K562 (cell line): ENCODE results near the gene CHCHD6. TPM values are rescaled to one million over a fixed set of nuclear protein-coding genes. Genes with fewer than 3 reads are reported as not detected.

Source experiments
- ARID1B ChIP-seq: fragments of 450-650 bp; IDR thresholded peaks from 2 replicates; pipeline ENCODE4 v1.6.1; 2016; ENCODE audit warnings: antibody characterized with exemption, mild to moderate bottlenecking, inconsistent platforms
- BACH1 ChIP-seq: fragments of 200-800 bp; sonication (Bioruptor generic); IDR thresholded peaks from 2 replicates; pipeline ENCODE4 v1.6.1; 2016; ENCODE audit warnings: missing genetic modification characterization, missing compliant biosample characterization
- CHD1 ChIP-seq: fragments of 200-600 bp; sonication (generic); IDR thresholded peaks from one replicate; pipeline ENCODE4 v1.6.1; 2012; ENCODE audit warnings: mild to moderate bottlenecking, moderate library complexity, low read length, inconsistent platforms
- FOXP1 ChIP-seq: sonication (generic); formaldehyde crosslinking; IDR thresholded peaks from 2 replicates; pipeline ENCODE4 v1.8.0; 2022; ENCODE audit warnings: mild to moderate bottlenecking, missing genetic modification reagents
- HDAC1 ChIP-seq, 2 experiments: fragments of 450-650 bp; IDR thresholded peaks; 2 replicates each; pipeline ENCODE4 v1.6.1; 2016 to 2017; ENCODE audit warnings: inconsistent platforms in 1 of 2, mild to moderate bottlenecking in 1 of 2, moderate library complexity in 1 of 2
- HIVEP1 ChIP-seq: fragments of 250-450 bp; sonication (Bioruptor Pico); IDR thresholded peaks from 2 replicates; pipeline ENCODE4 v1.4.0; 2020; ENCODE audit warnings: mild to moderate bottlenecking
- KAT8 ChIP-seq: fragments of 450-650 bp; IDR thresholded peaks from 2 replicates; pipeline ENCODE4 v1.6.1; 2016; ENCODE audit warnings: low read depth, mild to moderate bottlenecking
- MEF2D ChIP-seq: conservative IDR thresholded peaks from 2 replicates; pipeline ENCODE4 v1.6.1; 2016; ENCODE audit warnings: low read depth, missing genetic modification characterization, missing compliant biosample characterization
- PML ChIP-seq: IDR thresholded peaks from 2 replicates; pipeline ENCODE4 v1.6.1; 2012; ENCODE audit warnings: low read length, inconsistent platforms
- POU5F1 ChIP-seq: fragments of 150-350 bp; IDR thresholded peaks from 2 replicates; pipeline ENCODE4 v1.6.1; 2014; ENCODE audit warnings: borderline replicate concordance, low read length, low read depth, mild to moderate bottlenecking; ENCODE audit not compliant: partially characterized antibody
- RAD51 ChIP-seq: fragments of 450-650 bp; IDR thresholded peaks from 2 replicates; pipeline ENCODE4 v1.7.1; 2016; ENCODE audit warnings: low read depth, mild to moderate bottlenecking, borderline replicate concordance
- RBM22 ChIP-seq: fragments of 200-400 bp; formaldehyde crosslinking; IDR thresholded peaks from 2 replicates; pipeline ENCODE4 v1.6.1; 2018; ENCODE audit warnings: low read length, low read depth; ENCODE audit not compliant: poor library complexity, severe bottlenecking
- SIX5 ChIP-seq, 2 experiments: IDR thresholded peaks; 2 replicates each; pipeline ENCODE4 v1.6.1; 2011; ENCODE audit warnings: low read length in 2 of 2, borderline replicate concordance in 1 of 2, low read depth in 1 of 2, mild to moderate bottlenecking in 1 of 2, moderate library complexity in 1 of 2; ENCODE audit not compliant: insufficient read depth in 1 of 2
- SNRNP70 ChIP-seq: fragments of 200-400 bp; formaldehyde crosslinking; optimal IDR thresholded peaks from 2 replicates; pipeline ENCODE3; 2017; ENCODE audit warnings: low read depth, low read length
- ZNF274 ChIP-seq: IDR thresholded peaks from 2 replicates; pipeline ENCODE4 v1.6.1; 2011; ENCODE audit warnings: low read depth, mild to moderate bottlenecking, low read length, moderate library complexity, borderline replicate concordance
- ZNF507 ChIP-seq: conservative IDR thresholded peaks from 2 replicates; pipeline ENCODE4 v1.6.1; 2017; ENCODE audit warnings: missing genetic modification characterization, missing compliant biosample characterization
- polyA plus RNA-seq, 8 experiments: library from polyadenylated mRNA; depleted of rRNA in 4 of 8; stranded (reverse) in 5 of 8; unstranded in 3 of 8; fragments of >200 nt; fragmentation: Nextera tagmentation in 2 of 8; fragmentation: Illumina TruSeq in 1 of 8; extraction: Ambion mirVana in 2 of 8; extraction: Trizol in 1 of 8; gene quantifications; 2 replicates each; pipeline versions ENCODE4 v1.2.1 to v1.2.3, GENCODE V29; 2011 to 2014; ENCODE audit warnings: inconsistent platforms in 1 of 8, missing spikeins in 1 of 8
- total RNA-seq, 7 experiments: library from RNA; depleted of rRNA in 6 of 7; stranded (reverse); fragments of >200 nt in 6 of 7; fragmentation: Illumina TruSeq in 2 of 7; extraction: Trizol in 2 of 7; gene quantifications; 2 replicates each; pipeline versions ENCODE4 v1.2.1 to v1.2.3, GENCODE V29; 2011 to 2021; ENCODE audit warnings: low replicate concordance in 1 of 7
- TF ChIP-seq, protein P1 (sequence below), 3 experiments: IDR thresholded peaks in 2 of 3; conservative IDR thresholded peaks in 1 of 3; 2 replicates each; pipeline ENCODE4 v1.5.1; 2011 to 2012; ENCODE audit warnings: low read length in 3 of 3, mild to moderate bottlenecking in 3 of 3, control low read depth in 2 of 3, improper control_type of control experiment in 1 of 3, inconsistent platforms in 1 of 3, low read depth in 1 of 3, mixed read lengths in 1 of 3, moderate library complexity in 1 of 3; ENCODE audit not compliant: insufficient read depth in 2 of 3
- TF ChIP-seq, protein P2 (sequence below): IDR thresholded peaks from 3 replicates; pipeline ENCODE4 v1.6.1; 2011; ENCODE audit warnings: borderline replicate concordance, mild to moderate bottlenecking, moderate library complexity; ENCODE audit not compliant: insufficient read length; ENCODE audit errors: extremely low read depth
- TF ChIP-seq, protein P3 (sequence below): fragments of 250-450 bp; sonication (Bioruptor Pico); IDR thresholded peaks from 2 replicates; pipeline ENCODE4 v1.5.0; 2021; ENCODE audit warnings: mild to moderate bottlenecking, moderate library complexity

The CHCHD6 gene
- total and polyA plus RNA-seq, 9 of the 15 experiments (the other 6 are each of a cell fraction or from before 2014, with no cell fraction given), result 4.6 to 18.6 (median 10.9) TPM

DNA sequence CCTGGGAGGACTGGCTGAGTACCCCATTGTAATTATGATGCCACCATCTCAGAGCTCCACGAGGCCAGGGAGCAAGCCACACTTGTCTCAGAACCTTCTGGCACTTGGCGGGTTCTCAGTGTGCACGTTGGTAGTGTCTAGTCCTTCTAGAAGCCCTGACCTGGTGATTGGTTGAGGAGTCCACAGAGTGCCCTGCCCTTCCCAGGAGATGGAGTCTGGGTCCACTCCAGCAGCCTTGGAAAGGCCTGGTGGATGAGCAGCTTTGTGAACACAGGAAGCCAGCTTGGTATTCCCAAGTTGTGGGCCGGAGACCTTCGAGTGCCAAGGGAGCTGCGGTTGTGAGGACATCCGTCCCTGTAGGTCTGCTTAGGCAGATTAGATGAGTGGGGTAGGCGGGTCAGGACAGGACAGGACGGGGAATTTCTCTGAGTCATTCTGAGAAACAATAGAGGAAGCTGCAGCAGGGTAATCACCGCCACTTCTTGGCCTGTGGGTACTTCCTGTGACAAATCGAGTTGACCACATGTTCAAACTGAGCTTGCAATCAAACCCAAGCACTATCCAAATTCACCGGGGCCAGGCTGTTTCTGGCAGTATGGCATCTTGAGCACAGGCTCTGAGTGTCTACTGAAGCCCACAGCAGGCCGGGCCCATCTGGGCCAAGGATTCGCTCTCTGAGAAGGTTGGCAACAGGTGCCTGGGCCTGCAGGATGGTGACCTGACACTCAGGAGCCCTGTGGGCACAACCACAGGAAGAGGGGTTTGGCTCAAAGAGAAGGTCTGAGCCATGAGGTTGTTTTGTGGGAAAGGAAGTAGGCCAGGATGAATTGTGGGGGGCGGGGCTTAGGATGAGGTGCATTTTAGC is 207.4 kb downstream of the CHCHD6 start (continued):
- TF ChIP-seq, protein P1, sequence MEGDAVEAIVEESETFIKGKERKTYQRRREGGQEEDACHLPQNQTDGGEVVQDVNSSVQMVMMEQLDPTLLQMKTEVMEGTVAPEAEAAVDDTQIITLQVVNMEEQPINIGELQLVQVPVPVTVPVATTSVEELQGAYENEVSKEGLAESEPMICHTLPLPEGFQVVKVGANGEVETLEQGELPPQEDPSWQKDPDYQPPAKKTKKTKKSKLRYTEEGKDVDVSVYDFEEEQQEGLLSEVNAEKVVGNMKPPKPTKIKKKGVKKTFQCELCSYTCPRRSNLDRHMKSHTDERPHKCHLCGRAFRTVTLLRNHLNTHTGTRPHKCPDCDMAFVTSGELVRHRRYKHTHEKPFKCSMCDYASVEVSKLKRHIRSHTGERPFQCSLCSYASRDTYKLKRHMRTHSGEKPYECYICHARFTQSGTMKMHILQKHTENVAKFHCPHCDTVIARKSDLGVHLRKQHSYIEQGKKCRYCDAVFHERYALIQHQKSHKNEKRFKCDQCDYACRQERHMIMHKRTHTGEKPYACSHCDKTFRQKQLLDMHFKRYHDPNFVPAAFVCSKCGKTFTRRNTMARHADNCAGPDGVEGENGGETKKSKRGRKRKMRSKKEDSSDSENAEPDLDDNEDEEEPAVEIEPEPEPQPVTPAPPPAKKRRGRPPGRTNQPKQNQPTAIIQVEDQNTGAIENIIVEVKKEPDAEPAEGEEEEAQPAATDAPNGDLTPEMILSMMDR (IDR thresholded peaks at IDR 0.05 in 2 of 3, conservative IDR thresholded peaks at IDR 0.05 in 1 of 3; ENCODE audit: insufficient read depth in 2 of 3, low read depth in 1 of 3, low read length in 3 of 3), result no peak
- TF ChIP-seq CHD1 (no peak), RAD51 (no peak), SIX5 (IDR thresholded peaks at IDR 0.05; ENCODE audit: borderline replicate concordance in 1 of 2, insufficient read depth in 1 of 2, low read depth in 1 of 2, low read length in 2 of 2) (no peak), BACH1 (tag) (peak; percentile 85), RBM22 (no peak), SNRNP70 (no peak), PML (peak; percentile 87), ARID1B (peak; percentile 98), POU5F1 (no peak), HDAC1 (IDR thresholded peaks at IDR 0.05) (peak in 1 of 2 experiments; percentile 86; a peak in 2 of 4 replicates), KAT8 (no peak), ZNF507 (no peak), HIVEP1 (no peak), MEF2D (tag) (no peak; the same call in 1 of the 2 replicates), ZNF274 (no peak; the same call in 1 of the 2 replicates), FOXP1 (CRISPR knock-in tag) (peak; percentile 56; the same call in 1 of the 2 replicates)
- TF ChIP-seq, protein P2, sequence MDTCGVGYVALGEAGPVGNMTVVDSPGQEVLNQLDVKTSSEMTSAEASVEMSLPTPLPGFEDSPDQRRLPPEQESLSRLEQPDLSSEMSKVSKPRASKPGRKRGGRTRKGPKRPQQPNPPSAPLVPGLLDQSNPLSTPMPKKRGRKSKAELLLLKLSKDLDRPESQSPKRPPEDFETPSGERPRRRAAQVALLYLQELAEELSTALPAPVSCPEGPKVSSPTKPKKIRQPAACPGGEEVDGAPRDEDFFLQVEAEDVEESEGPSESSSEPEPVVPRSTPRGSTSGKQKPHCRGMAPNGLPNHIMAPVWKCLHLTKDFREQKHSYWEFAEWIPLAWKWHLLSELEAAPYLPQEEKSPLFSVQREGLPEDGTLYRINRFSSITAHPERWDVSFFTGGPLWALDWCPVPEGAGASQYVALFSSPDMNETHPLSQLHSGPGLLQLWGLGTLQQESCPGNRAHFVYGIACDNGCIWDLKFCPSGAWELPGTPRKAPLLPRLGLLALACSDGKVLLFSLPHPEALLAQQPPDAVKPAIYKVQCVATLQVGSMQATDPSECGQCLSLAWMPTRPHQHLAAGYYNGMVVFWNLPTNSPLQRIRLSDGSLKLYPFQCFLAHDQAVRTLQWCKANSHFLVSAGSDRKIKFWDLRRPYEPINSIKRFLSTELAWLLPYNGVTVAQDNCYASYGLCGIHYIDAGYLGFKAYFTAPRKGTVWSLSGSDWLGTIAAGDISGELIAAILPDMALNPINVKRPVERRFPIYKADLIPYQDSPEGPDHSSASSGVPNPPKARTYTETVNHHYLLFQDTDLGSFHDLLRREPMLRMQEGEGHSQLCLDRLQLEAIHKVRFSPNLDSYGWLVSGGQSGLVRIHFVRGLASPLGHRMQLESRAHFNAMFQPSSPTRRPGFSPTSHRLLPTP, result no peak
- TF ChIP-seq, protein P3, sequence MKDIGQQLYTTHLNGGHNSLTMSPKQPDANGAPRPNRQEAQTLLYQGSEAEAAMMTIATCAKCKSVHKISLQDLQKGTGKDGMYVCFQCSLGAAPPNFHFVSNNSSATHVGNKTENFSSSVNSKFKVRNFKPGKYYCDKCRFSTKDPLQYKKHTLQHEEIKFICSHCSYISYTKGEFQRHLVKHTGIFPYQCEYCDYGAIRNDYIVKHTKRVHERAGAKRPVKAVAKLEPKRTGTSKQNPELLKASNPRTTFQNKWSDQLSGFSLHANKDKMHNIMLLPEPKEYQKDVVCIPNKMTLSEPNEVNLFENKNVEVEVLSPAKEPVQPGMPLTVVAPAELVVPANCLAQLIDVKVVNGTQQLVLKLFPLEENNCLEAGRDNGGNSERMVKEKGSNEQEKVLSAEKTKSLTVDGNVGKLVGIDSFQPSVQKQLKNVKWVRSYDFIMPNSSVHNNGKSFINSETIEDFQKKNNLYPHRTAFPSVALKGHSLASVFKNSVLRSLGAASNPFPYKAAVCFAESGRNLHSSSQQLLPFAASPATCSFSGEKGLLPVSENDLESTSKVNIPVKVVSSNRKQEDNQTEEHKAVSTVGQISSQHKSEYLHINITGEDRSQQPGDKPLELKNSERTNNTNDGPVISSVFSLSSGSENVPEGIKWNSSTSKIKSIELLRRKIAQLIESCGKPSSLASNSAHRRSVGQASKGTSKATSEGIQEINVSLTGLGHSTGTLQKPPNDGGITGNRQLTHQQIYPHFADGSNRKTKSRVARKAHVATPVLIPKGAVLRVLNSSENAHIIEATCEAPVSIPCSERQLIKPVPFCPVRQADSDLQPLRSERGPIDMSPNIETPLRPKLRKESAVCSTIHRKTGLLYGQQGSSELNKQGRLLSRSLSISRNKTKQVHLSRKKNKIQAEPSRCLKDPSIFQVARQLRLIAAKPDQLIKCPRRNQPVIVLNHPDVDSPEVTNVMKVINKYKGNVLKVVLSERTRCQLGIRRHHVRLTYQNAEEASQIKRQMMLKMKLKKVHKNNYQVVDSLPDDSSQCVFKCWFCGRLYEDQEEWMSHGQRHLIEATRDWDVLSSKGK (CRISPR knock-in tag), result no peak
